ENCODE results near the gene RPL36A.

DNA sequence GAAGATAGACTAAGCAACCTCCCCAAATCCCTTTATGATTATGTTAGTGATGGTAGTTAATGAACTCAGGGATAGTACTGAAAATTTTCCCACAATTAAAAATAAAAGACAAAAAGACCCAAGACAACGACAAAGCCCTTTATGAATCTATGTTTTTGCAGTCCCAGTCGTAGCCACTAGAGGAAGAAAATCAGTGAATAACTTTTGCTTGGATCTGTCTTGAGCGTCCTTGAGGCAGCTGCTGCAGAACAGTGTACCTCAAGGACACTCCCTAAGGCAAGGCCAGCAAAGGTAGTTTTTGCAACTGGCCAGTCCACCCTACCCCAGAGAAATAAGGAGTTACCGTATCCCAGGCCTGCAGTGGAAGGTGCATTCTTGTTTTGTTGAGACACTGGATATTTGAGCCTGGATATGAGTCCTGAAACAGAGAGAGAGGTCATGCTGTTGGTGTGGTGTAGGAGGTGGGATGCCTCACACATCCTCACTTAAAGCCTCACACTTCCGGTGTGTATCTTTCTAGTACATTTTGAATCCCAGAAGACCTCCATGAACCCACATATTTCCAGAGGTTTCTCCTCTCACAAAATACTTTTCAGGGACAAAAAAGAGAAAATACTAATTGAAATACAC is 33.5 kb upstream of the RPL36A start:
- peak; percentile 30 for TF ChIP-seq CTCF (IDR thresholded peaks at IDR 0.05)
- no peak for TF ChIP-seq ZFX (IDR thresholded peaks at IDR 0.05; ENCODE audit: borderline replicate concordance)
